Karpas-422 (cell line): Measurements from ENCODE around the gene AK2. TPM values are rescaled to one million over a fixed set of nuclear protein-coding genes. Genes with fewer than 3 reads are reported as not detected.
"Not testable (repeated sequence)": the region's sequence is repeated elsewhere in the genome, so short reads cannot be mapped to it uniquely, and the experiment has no call there.

ENCODE experiments used
- DNase-seq: peaks from one replicate; pipeline ENCODE4 v3.0.0-alpha.2; 2015
- H2AFZ ChIP-seq: fragments of 200-600 bp; sonication (generic); 2 replicates; pipeline ENCODE4 v1.6.1; 2014; ENCODE audit warnings: antibody characterized with exemption, low read length, mixed read lengths
- H3K27ac ChIP-seq: fragments of 200-600 bp; sonication (generic); 2 replicates; pipeline ENCODE4 v1.5.1; 2014; ENCODE audit warnings: mild to moderate bottlenecking, low read length, moderate library complexity
- H3K27me3 ChIP-seq: fragments of 200-600 bp; sonication (generic); 2 replicates; pipeline ENCODE4 v1.6.1; 2014; ENCODE audit warnings: low read length, mixed read lengths
- H3K36me3 ChIP-seq: fragments of 200-600 bp; sonication (generic); 2 replicates; pipeline ENCODE4 v1.6.1; 2014; ENCODE audit warnings: low read length, mixed read lengths; ENCODE audit not compliant: insufficient read depth
- H3K4me1 ChIP-seq: fragments of 200-600 bp; sonication (generic); 2 replicates; pipeline ENCODE4 v1.6.1; 2014; ENCODE audit warnings: mild to moderate bottlenecking, low read length, mixed read lengths
- H3K4me2 ChIP-seq: fragments of 200-600 bp; sonication (generic); 2 replicates; pipeline ENCODE4 v1.6.1; 2014; ENCODE audit warnings: low read length, low read depth, mild to moderate bottlenecking; ENCODE audit not compliant: poor library complexity, severe bottlenecking
- H3K4me3 ChIP-seq: fragments of 200-600 bp; sonication (generic); 2 replicates; pipeline ENCODE4 v1.5.1; 2014; ENCODE audit warnings: mild to moderate bottlenecking, antibody characterized with exemption, low read length, mixed read lengths
- H3K79me2 ChIP-seq: fragments of 200-600 bp; sonication (generic); 2 replicates; pipeline ENCODE4 v1.6.1; 2014; ENCODE audit warnings: mild to moderate bottlenecking, low read length, mixed read lengths
- H3K9ac ChIP-seq: fragments of 200-600 bp; sonication (generic); 2 replicates; pipeline ENCODE4 v1.6.0; 2014; ENCODE audit warnings: low read length
- H3K9me2 ChIP-seq: fragments of 200-600 bp; sonication (generic), shearing (Covaris generic); replicated peaks from 2 replicates; pipeline ENCODE4 v1.6.0; 2014; ENCODE audit warnings: mild to moderate bottlenecking, low read length, moderate library complexity; ENCODE audit not compliant: insufficient read depth
- H3K9me3 ChIP-seq: fragments of 300-700, 200-600 bp; sonication (generic); 2 replicates; pipeline ENCODE4 v1.6.1; 2014; ENCODE audit warnings: low read length, mixed read lengths
- H4K20me1 ChIP-seq: fragments of 200-600 bp; sonication (generic); 2 replicates; pipeline ENCODE4 v1.6.1; 2014; ENCODE audit warnings: mild to moderate bottlenecking, antibody characterized with exemption, low read length, low read depth; ENCODE audit not compliant: insufficient read depth
- total RNA-seq: library from RNA; depleted of rRNA; stranded (reverse); fragments of >200 nt; shearing (Covaris generic); gene quantifications from 2 replicates; pipeline ENCODE4 v1.2.3, GENCODE V29; 2014; ENCODE audit warnings: low replicate concordance

Gene AK2
- total RNA-seq, 1 experiment from 2014 or later, result 145 TPM

DNA sequence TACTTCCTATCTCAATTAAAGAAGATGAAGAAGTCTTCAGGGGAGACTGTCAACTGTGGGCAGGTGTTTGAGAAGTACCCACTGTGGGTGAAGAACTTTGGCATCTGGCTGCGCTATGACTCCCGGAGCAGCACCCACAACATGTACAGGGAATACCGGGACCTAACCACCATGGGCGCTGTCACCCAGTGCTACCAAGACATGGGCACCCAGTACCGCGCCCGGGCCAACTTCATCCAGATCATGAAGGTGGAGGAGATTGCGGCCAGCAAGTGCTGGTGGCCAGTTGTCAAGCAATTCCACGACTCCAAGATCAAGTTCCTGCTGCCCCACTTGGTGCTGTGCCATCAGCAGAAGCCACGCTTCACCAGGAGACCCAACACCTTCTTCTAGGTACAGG is 56.6 kb downstream of the AK2 start:
- DNase-seq, result no peak
- Histone ChIP-seq H3K4me3 (peak overlapping the region; percentile 67), H3K79me2 (no peaks in the 10 kb centered on the region), H4K20me1 (no peaks in the 10 kb centered on the region), H3K4me1 (peaks cover 38% of the 10 kb centered on the region), H2AFZ (no peak overlapping the region), H3K9me2 (no peaks in the 10 kb centered on the region; the same call in 1 of the 2 replicates), H3K4me2 (peak overlapping the region; percentile 91), H3K9me3 (no peaks in the 10 kb centered on the region), H3K9ac (peak overlapping the region; percentile 80), H3K36me3 (no peaks in the 10 kb centered on the region), H3K27ac (peak overlapping the region; percentile 93), H3K27me3 (no peaks in the 10 kb centered on the region)

DNA sequence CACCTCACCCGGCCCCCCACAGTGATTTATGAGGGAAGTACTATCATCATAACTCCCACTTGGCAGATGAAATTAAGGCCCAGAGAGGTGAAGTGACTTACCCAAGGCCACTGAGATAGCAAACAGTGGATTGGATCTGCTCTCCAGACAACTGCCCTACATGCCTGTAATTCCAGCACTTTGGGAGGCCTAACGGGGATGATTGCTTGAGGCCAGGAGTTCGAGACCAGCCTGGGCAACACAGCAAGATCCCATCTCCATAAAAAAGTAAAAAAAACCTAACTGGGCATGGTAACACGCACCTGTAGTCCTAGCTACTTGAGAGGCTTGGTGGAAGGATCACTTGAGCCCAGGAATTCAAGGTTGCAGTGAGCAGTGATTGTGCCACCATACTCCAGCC is 57.8 kb downstream of the AK2 start:
- Histone ChIP-seq H3K4me3 (no peak overlapping the region), H4K20me1 (no peaks in the 10 kb centered on the region), H3K36me3 (no peaks in the 10 kb centered on the region), H3K79me2 (no peaks in the 10 kb centered on the region), H3K9me2 (no peaks in the 10 kb centered on the region; the same call in 1 of the 2 replicates), H3K4me2 (no peak overlapping the region), H3K27ac (no peak overlapping the region), H2AFZ (no peak overlapping the region), H3K9me3 (no peaks in the 10 kb centered on the region), H3K9ac (no peak overlapping the region), H3K4me1 (peaks cover 27% of the 10 kb centered on the region), H3K27me3 (no peaks in the 10 kb centered on the region)
- DNase-seq, result no peak

DNA sequence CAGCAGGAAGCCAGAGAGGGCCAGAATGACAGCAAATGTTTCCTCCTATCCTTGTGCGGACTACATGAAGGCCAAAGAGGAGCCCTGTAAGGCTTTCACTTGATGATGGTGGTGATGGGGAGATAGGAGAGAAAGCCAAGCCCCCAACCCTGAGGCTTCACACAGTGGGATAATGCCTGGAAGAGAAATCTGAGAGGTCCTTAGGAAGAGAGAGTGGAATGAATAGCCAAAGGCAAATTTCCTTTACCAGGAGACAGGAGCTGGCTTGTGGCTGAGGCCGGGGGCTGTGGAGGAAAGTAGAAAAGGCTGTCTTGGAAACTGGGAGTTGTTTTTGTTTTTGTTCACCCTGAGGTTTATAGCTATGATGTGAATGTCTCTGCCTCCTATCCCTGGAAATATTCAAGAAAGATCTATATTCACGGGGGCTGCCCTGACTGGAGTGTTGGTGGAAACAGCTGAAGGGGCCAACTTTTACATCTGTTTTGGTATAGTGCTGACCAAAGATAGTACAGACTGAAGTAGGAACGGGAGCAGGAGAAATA is 59.1 kb downstream of the AK2 start:
- no peaks in the 10 kb centered on the region for H3K27me3 ChIP-seq
- H3K4me2 ChIP-seq, result no peak overlapping the region
- H3K9me3 ChIP-seq, result no peaks in the 10 kb centered on the region
- no peaks in the 10 kb centered on the region for H3K79me2 ChIP-seq
- no peak overlapping the region for H3K9ac ChIP-seq
- no peaks in the 10 kb centered on the region; the same call in 1 of the 2 replicates for H3K9me2 ChIP-seq
- H3K27ac ChIP-seq, result no peak overlapping the region
- no peak for DNase-seq
- H3K4me1 ChIP-seq, result peaks cover 27% of the 10 kb centered on the region
- H2AFZ ChIP-seq, result no peak overlapping the region
- no peak overlapping the region for H3K4me3 ChIP-seq
- no peaks in the 10 kb centered on the region for H3K36me3 ChIP-seq
- H4K20me1 ChIP-seq, result no peaks in the 10 kb centered on the region

DNA sequence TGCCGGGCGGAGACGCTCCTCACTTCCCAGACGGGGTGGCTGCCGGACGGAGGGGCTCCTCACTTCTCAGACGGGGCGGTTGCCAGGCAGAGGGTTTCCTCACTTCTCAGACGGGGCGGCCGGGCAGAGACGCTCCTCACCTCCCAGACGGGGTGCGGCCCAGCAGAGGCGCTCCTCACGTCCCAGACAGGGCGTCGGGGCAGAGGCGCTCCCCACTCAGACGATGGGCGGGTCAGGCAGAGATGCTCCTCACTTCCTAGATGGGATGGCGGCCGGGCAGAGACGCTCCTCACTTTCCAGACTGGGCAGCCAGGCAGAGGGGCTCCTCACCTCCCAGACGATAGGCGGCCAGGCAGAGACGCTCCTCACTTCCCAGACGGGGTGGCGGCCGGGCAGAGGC is 61.6 kb downstream of the AK2 start:
- not testable (repeated sequence) for H3K4me2 ChIP-seq, H3K9me2 ChIP-seq, H3K4me3 ChIP-seq, H2AFZ ChIP-seq, H3K9ac ChIP-seq, H3K36me3 ChIP-seq, H3K27me3 ChIP-seq, H3K4me1 ChIP-seq, H4K20me1 ChIP-seq, DNase-seq, H3K9me3 ChIP-seq, H3K27ac ChIP-seq, H3K79me2 ChIP-seq

DNA sequence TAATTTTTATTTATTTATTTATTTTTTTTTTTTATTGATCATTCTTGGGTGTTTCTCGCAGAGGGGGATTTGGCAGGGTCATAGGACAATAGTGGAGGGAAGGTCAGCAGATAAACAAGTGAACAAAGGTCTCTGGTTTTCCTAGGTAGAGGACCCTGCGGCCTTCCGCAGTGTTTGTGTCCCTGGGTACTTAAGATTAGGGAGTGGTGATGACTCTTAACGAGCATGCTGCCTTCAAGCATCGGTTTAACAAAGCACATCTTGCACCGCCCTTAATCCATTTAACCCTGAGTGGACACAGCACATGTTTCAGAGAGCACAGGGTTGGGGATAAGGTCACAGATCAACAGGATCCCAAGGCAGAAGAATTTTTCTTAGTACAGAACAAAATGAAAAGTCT is 63.2 kb downstream of the AK2 start:
- not testable (repeated sequence) for H3K4me3 ChIP-seq, H3K9me2 ChIP-seq, H3K9ac ChIP-seq, H3K27ac ChIP-seq, H3K79me2 ChIP-seq, H2AFZ ChIP-seq, H3K36me3 ChIP-seq, H3K9me3 ChIP-seq, H3K27me3 ChIP-seq, H3K4me2 ChIP-seq, DNase-seq, H4K20me1 ChIP-seq, H3K4me1 ChIP-seq

DNA sequence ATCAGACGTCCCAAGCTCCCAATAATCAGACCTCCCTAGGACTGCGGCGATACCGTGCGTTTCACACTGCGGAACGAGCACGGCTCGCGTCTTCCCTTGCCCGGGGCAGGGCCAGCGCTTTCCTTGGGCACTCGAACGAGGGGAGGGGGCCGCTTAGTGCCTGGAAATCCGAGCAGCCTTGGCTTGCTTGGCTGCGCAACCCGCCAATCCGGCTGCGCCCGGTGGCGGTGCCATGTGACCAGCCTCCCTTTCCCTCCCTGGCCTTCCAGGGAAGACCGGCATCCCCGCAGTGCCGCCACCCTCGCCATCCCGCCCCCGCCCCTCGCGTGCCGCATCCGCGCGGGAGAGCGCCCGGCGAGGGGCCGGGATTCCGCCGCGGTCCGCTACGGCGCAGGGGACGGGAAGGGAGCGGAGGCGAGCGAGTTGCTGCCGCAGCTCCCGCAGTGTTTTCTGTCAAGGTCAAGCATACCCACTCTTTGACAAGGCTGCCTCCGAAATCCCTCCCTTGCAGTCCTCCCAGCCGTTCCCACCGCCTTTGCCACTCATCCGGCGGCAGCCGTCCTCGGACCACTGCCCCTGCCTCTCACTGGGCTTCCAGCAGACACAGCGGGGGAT is 63.8 kb downstream of the AK2 start:
- no peaks in the 10 kb centered on the region for H4K20me1 ChIP-seq
- no peaks in the 10 kb centered on the region for H3K9me2 ChIP-seq
- no peak overlapping the region for H3K4me3 ChIP-seq
- H3K9ac ChIP-seq, result no peak overlapping the region
- no peak overlapping the region for H3K4me2 ChIP-seq
- no peaks in the 10 kb centered on the region for H3K27me3 ChIP-seq
- H3K79me2 ChIP-seq, result no peaks in the 10 kb centered on the region
- no peaks in the 10 kb centered on the region for H3K9me3 ChIP-seq
- no peaks in the 10 kb centered on the region for H3K4me1 ChIP-seq
- no peak for DNase-seq
- no peak overlapping the region for H3K27ac ChIP-seq
- no peaks in the 10 kb centered on the region for H3K36me3 ChIP-seq
- H2AFZ ChIP-seq, result no peak overlapping the region

DNA sequence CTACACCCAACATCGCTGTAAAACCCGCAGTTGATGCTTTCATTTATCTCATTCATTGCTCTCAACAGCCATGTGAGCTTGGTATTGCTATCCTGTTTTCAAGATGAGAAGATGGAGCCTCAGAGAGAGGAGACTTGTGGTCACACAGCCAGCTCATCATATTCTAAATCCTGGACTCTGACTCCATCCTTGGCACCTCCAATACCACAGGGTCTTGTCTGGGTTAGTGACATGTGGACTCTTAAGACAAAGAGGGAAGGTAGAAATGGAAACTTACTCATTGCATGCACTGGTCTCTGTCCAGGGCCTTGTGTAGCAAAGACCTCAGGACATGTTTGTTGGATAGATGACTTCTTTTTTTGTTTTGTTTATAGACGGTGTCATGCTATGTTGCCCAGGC is 65.1 kb downstream of the AK2 start:
- Histone ChIP-seq H3K27ac (no peak overlapping the region), H3K4me2 (no peak overlapping the region), H3K9me3 (no peaks in the 10 kb centered on the region), H3K4me3 (no peak overlapping the region), H3K36me3 (no peaks in the 10 kb centered on the region), H3K9me2 (no peaks in the 10 kb centered on the region), H2AFZ (no peak overlapping the region), H3K4me1 (no peaks in the 10 kb centered on the region), H4K20me1 (no peaks in the 10 kb centered on the region), H3K27me3 (no peaks in the 10 kb centered on the region), H3K79me2 (no peaks in the 10 kb centered on the region), H3K9ac (no peak overlapping the region)
- no peak for DNase-seq

DNA sequence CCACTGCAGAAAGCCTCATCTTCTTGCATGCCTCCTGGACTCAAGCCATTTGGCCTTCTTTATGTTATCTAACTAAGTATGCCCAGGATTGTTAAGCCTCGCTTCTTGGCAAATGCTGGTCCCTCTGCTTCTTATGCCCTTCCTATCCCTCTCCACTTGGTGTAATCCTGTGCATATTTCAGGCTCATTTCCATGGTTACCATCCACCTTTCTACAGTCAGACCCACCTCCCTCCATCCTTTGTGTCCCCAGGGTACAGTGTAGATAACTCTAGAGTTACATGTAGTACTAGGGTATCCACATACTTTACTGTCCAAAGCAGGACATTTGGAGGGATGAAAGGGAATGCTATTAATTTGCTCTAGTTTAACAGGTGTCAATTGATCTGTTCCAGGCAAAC is 65.5 kb downstream of the AK2 start:
- Histone ChIP-seq H3K27ac (no peak overlapping the region), H3K4me3 (no peak overlapping the region), H3K36me3 (no peaks in the 10 kb centered on the region), H3K79me2 (no peaks in the 10 kb centered on the region), H3K27me3 (no peaks in the 10 kb centered on the region), H3K4me1 (no peaks in the 10 kb centered on the region), H3K9me2 (no peaks in the 10 kb centered on the region), H2AFZ (no peak overlapping the region), H3K9ac (no peak overlapping the region), H3K4me2 (no peak overlapping the region), H3K9me3 (no peaks in the 10 kb centered on the region), H4K20me1 (no peaks in the 10 kb centered on the region)
- DNase-seq, result no peak
